HG02840 (cell line): ENCODE measurements around the gene CFHR4.
"Not testable (repeated sequence)": the region's sequence is repeated elsewhere in the genome, so short reads cannot be mapped to it uniquely, and the experiment has no call there.

ENCODE experiments used
- ATAC-seq: cut with Tn5 transposase; IDR thresholded peaks from one replicate; pipeline ENCODE4 v1.9.1; 2021; ENCODE audit warnings: mild to moderate bottlenecking, moderate library complexity, moderate number of reproducible peaks; ENCODE audit not compliant: unreplicated experiment, low FRiP score

Gene CFHR4

GRCh38 chr1:196933531-196934189, 45.8 kb downstream of the CFHR4 start:
- no peak for ATAC-seq

GRCh38 chr1:196941474-196941873, 53.6 kb downstream of the CFHR4 start:
- ATAC-seq: not testable (repeated sequence)

GRCh38 chr1:196943568-196943967, 55.7 kb downstream of the CFHR4 start, which contains the start of gene CFHR2:
Gene CFHR2 (plus strand): TSS chr1:196943738. CDS start chr1:196943881, 143 bp downstream.
- not testable (repeated sequence) for ATAC-seq

GRCh38 chr1:196951711-196952394, 64.0 kb downstream of the CFHR4 start:
- ATAC-seq: peak; percentile 72

GRCh38 chr1:196954778-196955177, 66.9 kb downstream of the CFHR4 start:
- ATAC-seq: no peak

GRCh38 chr1:196955926-196956325, 68.1 kb downstream of the CFHR4 start:
- no peak for ATAC-seq

- ATAC-seq: no peak
These were observed 73.0 kb downstream of the CFHR4 start for GRCh38 chr1:196960854-196961253.
